Urinary bladder (tissue), 4 donors: ENCODE measurements around the gene LBHD1. TPM values are rescaled to one million over a fixed set of nuclear protein-coding genes. Genes with fewer than 3 reads are reported as not detected.

Source experiments
- DNase-seq: peaks from one replicate; pipeline ENCODE4 v3.0.0-alpha.2; 2015; ENCODE audit errors: extremely low spot score
- H3K27ac ChIP-seq: one replicate; pipeline ENCODE4 v1.5.1; 2013; ENCODE audit warnings: low read depth, mild to moderate bottlenecking, moderate library complexity
- H3K36me3 ChIP-seq: one replicate; pipeline ENCODE4 v1.6.1; 2013; ENCODE audit warnings: mild to moderate bottlenecking, moderate library complexity; ENCODE audit not compliant: insufficient read depth
- H3K4me1 ChIP-seq: one replicate; pipeline ENCODE4 v1.6.1; 2013; ENCODE audit warnings: mild to moderate bottlenecking, moderate library complexity; ENCODE audit not compliant: insufficient read depth
- H3K4me3 ChIP-seq: one replicate; pipeline ENCODE4 v1.5.1; 2013; ENCODE audit warnings: low read depth, low read length
- WGBS: extraction: QIAGEN DNeasy Blood & Tissue Kit; methylation state at CpG from one replicate; pipeline ENCODE4 v1.1.7; 2013; 5-methylcytosine and 5-hydroxymethylcytosine counted together
- polyA plus RNA-seq: library from polyadenylated mRNA; stranded (reverse); fragments of 200-250 nt; gene quantifications from one replicate; pipeline ENCODE4 v1.2.3, GENCODE V29; 2013
- total RNA-seq: library from RNA; depleted of rRNA; stranded (reverse); fragments of >200 nt; gene quantifications from one replicate; pipeline ENCODE4 v1.2.3, GENCODE V29; 2014
- donor health status: healthy with polysubstance abuse.
- donor health status: healthy.

Gene LBHD1
- total RNA-seq (3.1 TPM), polyA plus RNA-seq (2.8 TPM)

- Histone ChIP-seq H3K4me3 (peak within 1 kb of the TSS; percentile 67), H3K4me1 (no peaks in the 10 kb centered on the region), H3K27ac (peak within 1 kb of the TSS; percentile 89), H3K36me3 (no peaks in the 10 kb centered on the region)
- DNase-seq, result peak; percentile 71
- WGBS, result under 1% methylated on average over 59 of the region's 59 CpGs
Measured at GRCh38 chr11:62671608-62672389, at the start of gene LBHD1, which contains the start of gene UQCC3. Gene LBHD1, minus strand, starts transcription at chr11:62672267. Its CDS starts 2,236 bp downstream, at chr11:62670031. Gene UQCC3, plus strand, starts transcription at chr11:62671673. Its CDS starts 73 bp downstream, at chr11:62671746.

DNA sequence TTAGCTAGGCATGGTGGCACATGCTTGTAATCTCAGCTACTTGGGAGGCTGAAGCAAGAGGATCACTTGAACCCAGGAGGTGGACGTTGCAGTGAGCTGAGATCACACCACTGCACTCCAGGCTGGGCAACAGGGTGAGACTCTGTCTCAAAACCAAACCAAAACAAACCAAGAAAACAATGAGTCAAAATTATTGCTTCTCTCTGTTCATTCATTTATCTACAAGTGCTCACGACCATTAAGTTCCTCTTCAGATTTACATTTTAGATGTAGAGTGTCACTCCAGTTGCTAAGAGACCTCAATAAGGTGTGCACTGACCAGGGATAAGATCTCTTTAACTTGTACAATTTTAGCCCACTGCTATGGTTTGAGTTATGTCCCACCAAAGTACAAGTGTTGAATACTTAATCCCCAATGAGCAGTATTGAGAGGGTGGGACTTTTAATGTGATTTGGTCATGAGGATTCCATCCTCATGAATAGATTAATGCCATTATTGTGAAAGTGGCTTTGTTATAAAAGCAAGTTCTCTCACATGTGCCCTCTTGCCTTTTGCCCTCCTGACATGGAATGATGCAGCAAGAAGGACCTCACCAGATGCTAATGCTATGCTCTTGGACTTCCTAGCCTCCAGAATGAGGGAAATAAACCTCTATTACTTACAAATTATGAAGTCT is 47.4 kb upstream of the LBHD1 start:
- H3K4me3 ChIP-seq, result no peak overlapping the region
- DNase-seq, result no peak
- peaks cover 4% of the 10 kb centered on the region for H3K4me1 ChIP-seq
- peaks cover 27% of the 10 kb centered on the region for H3K36me3 ChIP-seq
- H3K27ac ChIP-seq, result no peak overlapping the region
- WGBS, result 78% methylated on average over 2 of the region's 2 CpGs

DNA sequence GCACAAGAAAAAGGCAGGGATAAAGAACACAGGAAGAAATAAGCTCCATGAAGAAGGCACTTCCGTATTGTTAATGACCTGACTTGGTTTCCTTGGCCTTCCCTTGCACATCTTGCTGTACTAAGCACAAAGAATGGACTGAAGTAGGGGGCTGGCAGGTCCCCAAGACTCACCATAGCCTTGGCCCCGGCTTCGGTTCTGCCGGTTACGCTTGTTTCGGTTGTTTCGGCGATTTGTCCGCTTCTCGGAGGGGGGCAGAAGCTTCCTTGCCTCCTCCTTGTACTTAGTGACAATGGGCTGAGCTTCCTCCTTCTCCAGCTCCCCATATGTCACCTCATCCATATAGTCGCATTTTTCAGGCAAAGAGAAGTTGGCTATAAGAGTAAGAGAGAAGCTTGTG is 44.7 kb upstream of the LBHD1 start:
- WGBS, result 95% methylated on average over 11 of the region's 11 CpGs
- peaks cover 22% of the 10 kb centered on the region for H3K36me3 ChIP-seq
- no peak for DNase-seq
- no peak overlapping the region for H3K27ac ChIP-seq
- H3K4me1 ChIP-seq, result no peaks in the 10 kb centered on the region
- H3K4me3 ChIP-seq, result no peak overlapping the region

DNA sequence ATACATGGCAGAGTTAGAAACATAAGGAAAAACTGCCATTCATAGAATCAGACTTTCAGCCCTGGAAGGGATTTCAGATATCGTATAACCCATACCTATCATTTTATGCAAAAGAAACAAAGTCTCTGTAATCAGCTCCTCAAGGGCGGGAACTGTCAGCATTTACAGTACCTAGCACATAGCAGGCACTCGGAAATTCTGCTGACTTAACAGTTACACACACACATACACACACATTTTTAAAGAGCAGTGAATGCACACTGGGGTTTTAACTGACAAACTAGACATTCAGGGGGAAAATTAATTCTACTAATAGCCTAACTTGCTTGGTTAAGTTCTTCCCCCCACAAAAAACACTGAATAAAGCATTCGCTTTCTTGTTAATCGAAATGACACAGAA is 44.1 kb upstream of the LBHD1 start:
- Histone ChIP-seq H3K4me3 (no peak overlapping the region), H3K27ac (no peak overlapping the region), H3K4me1 (no peaks in the 10 kb centered on the region), H3K36me3 (peaks cover 22% of the 10 kb centered on the region)
- no peak for DNase-seq
- 89% methylated on average over 5 of the region's 5 CpGs for WGBS

GRCh38 chr11:62715150-62716130 is 43.4 kb upstream of the LBHD1 start:
- Histone ChIP-seq H3K4me1 (no peaks in the 10 kb centered on the region), H3K4me3 (no peak overlapping the region), H3K27ac (no peak overlapping the region), H3K36me3 (peaks cover 17% of the 10 kb centered on the region)
- WGBS, result 90% methylated on average over 24 of the region's 24 CpGs
- DNase-seq, result no peak

DNA sequence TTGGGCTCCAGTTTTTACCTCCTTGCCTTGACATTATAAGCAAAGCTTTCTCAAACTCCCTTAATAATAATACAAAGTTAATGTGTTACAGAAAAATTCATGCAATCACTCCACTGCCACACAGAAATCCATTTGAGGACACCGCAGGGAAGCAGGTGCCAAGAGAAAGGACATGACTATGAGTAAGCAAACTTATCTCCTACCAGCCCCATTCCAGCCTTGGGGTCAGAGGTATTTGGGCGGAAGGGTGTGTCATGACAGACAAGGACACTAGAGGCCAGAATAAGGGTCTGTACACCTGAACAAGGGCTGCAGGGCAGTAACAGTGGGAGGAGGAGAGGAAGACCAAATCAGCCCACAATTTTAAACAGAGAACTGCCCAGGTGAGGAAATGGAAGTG is 41.3 kb upstream of the LBHD1 start:
- no peak overlapping the region for H3K27ac ChIP-seq
- no peak overlapping the region for H3K4me3 ChIP-seq
- no peak for DNase-seq
- 88% methylated on average over 2 of the region's 2 CpGs for WGBS
- H3K36me3 ChIP-seq, result peaks cover 10% of the 10 kb centered on the region
- no peaks in the 10 kb centered on the region for H3K4me1 ChIP-seq

- Histone ChIP-seq H3K36me3 (peaks cover 9% of the 10 kb centered on the region), H3K27ac (no peak overlapping the region)
- 59% methylated on average over 3 of the region's 3 CpGs for WGBS
Measured at GRCh38 chr11:62712861-62713260, 40.8 kb upstream of the LBHD1 start.

DNA sequence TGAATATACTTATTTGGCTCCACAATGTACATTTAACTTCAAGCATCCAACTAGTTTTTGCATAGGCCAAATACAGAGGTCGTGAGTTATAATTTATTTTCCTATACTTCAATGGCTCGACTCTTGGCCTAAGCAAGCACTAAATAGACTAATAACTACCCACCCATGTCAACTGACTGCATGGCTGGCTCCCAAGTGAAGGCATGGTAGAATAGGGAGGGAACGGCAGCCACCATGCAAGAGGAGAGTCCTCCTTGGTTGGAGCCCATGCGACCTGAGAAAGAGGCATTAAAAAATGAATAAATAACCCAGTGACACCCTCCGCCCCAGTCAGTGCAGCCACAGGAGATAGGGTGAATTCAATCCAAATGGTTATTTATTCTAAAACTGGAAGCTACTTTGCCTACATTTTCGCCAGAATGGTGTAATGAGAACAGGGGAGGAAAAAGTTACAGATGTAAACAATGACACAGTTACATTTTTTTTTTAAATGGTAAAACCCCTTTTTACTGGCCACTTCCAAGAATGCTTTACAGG is 40.3 kb upstream of the LBHD1 start:
- no peak for DNase-seq
- no peaks in the 10 kb centered on the region for H3K4me1 ChIP-seq
- H3K36me3 ChIP-seq, result peaks cover 7% of the 10 kb centered on the region
- no peak overlapping the region for H3K27ac ChIP-seq
- H3K4me3 ChIP-seq, result no peak overlapping the region
- 72% methylated on average over 6 of the region's 6 CpGs for WGBS

More at GRCh38 chr11:62712861-62713260, 40.8 kb upstream of the LBHD1 start:
- Histone ChIP-seq H3K4me3 (no peak overlapping the region), H3K4me1 (no peaks in the 10 kb centered on the region)
- DNase-seq, result no peak

DNA sequence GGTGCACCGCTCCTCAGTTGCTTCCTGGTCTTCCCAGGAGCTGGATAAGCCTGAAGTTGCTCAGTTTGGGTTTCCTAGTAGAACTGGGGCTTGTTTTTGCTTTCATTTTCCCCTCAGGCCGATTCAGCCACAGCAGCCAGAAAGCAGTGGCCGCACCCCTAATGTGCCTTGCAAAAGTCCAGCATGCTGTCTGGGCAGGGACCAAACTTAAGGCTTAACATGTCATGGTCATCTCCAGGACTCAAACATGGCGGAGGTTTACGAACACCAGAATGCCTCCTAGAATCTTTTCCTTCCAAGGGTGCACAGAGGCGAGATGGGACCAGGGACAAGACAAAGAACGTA is 37.9 kb upstream of the LBHD1 start:
- Histone ChIP-seq H3K4me3 (peak overlapping the region; percentile 34), H3K4me1 (no peaks in the 10 kb centered on the region), H3K27ac (peak overlapping the region; percentile 89), H3K36me3 (no peaks in the 10 kb centered on the region)
- no peak for DNase-seq
- 41% methylated on average over 7 of the region's 7 CpGs for WGBS

GRCh38 chr11:62709247-62710000 is 37.4 kb upstream of the LBHD1 start:
- H3K4me3 ChIP-seq, result peak overlapping the region; percentile 40
- peak; percentile 97 for DNase-seq
- WGBS, result 1% methylated on average over 47 of the region's 47 CpGs
- no peaks in the 10 kb centered on the region for H3K36me3 ChIP-seq
- H3K27ac ChIP-seq, result peak overlapping the region; percentile 89
- H3K4me1 ChIP-seq, result no peaks in the 10 kb centered on the region

GRCh38 chr11:62708793-62709192 is 36.7 kb upstream of the LBHD1 start:
- peak overlapping the region; percentile 82 for H3K27ac ChIP-seq
- H3K4me3 ChIP-seq, result peak overlapping the region; percentile 40
- no peaks in the 10 kb centered on the region for H3K36me3 ChIP-seq
- no peaks in the 10 kb centered on the region for H3K4me1 ChIP-seq
- no peak for DNase-seq
- 6% methylated on average over 7 of the region's 7 CpGs for WGBS

GRCh38 chr11:62708392-62708791 is 36.3 kb upstream of the LBHD1 start:
- H3K4me1 ChIP-seq, result no peaks in the 10 kb centered on the region
- H3K36me3 ChIP-seq, result no peaks in the 10 kb centered on the region
- H3K27ac ChIP-seq, result peak overlapping the region; percentile 82
- no peak for DNase-seq
- WGBS, result 73% methylated on average over 5 of the region's 5 CpGs
- H3K4me3 ChIP-seq, result peak overlapping the region; percentile 40
